ENCODE measurements around the gene CST3. TPM values are rescaled to one million over a fixed set of nuclear protein-coding genes. Genes with fewer than 3 reads are reported as not detected.

The CST3 gene
- total and polyA plus RNA-seq, 2 donors (not counting 1 experiment from before 2014, with no cell fraction given) = 1.2 to 16.9 TPM

GRCh38 chr20:23612396-23612795, 25.4 kb downstream of the CST3 start:
- Mint-ChIP-seq H3K27ac (no peak overlapping the region), H3K4me1 (no peaks in the 10 kb centered on the region), H3K4me3 (no peak overlapping the region), H3K27me3 (no peaks in the 10 kb centered on the region), H3K9me3 (ENCODE audit: insufficient read depth) (peaks cover 2% of the 10 kb centered on the region)
- H3K27me3 ChIP-seq (replicated peaks in 1 of 4; ENCODE audit: control extremely low read depth in 1 of 4, control insufficient read depth in 3 of 4, insufficient read depth in 4 of 4, low read length in 3 of 4) = no peaks in the 10 kb centered on the region
- 85% methylated on average over 2 of the region's 2 CpGs for WGBS (ENCODE audit: insufficient coverage)
- H4K20me1 ChIP-seq (ENCODE audit: control insufficient read depth, insufficient read depth, low read length, poor library complexity, severe bottlenecking) = no peaks in the 10 kb centered on the region
- H3K79me2 ChIP-seq (ENCODE audit: control insufficient read depth, insufficient read depth, low read length) = no peaks in the 10 kb centered on the region
- H3K4me1 ChIP-seq (ENCODE audit: control insufficient read depth in 2 of 2, insufficient read depth in 2 of 2, low read length in 2 of 2) = no peaks in the 10 kb centered on the region
- H3K27ac ChIP-seq (ENCODE audit: low read length in 2 of 2) = no peak overlapping the region
- intact Hi-C loops (cut with micrococcal nuclease) = no loop called here
- DNase-seq = no peak
- ChIA-PET CTCF (no interaction called here), POLR2A (no interaction called here)
- no peaks in the 10 kb centered on the region for H3K36me3 ChIP-seq (replicated peaks in 1 of 2; ENCODE audit: control extremely low read depth in 1 of 2, control insufficient read depth in 1 of 2, extremely low read depth in 1 of 2, insufficient read depth in 2 of 2, low read length in 1 of 2)
- no peak for TF ChIP-seq CTCF (IDR thresholded peaks at IDR 0.05)
- no peak for TF ChIP-seq EZH2 (IDR thresholded peaks at IDR 0.05; ENCODE audit: borderline replicate concordance, insufficient read depth, low read depth, low read length, poor library complexity, severe bottlenecking)
- no peak for ATAC-seq (ENCODE audit: low read depth)
- H3K9me3 ChIP-seq (ENCODE audit: control extremely low read depth in 1 of 3, control insufficient read depth in 2 of 3, insufficient read depth in 1 of 3, low read length in 2 of 3) = no peaks in the 10 kb centered on the region
- H2AFZ ChIP-seq (ENCODE audit: insufficient read depth, low read depth, low read length, poor library complexity, severe bottlenecking) = no peak overlapping the region
- H3K9ac ChIP-seq (ENCODE audit: low read length) = no peak overlapping the region
- H3K4me2 ChIP-seq (replicated peaks; ENCODE audit: low read depth, low read length, poor library complexity, severe bottlenecking) = no peak overlapping the region
- no peak overlapping the region for H3K4me3 ChIP-seq (ENCODE audit: control extremely low read depth in 1 of 5, extremely low read depth in 1 of 5, insufficient read depth in 1 of 5, low read depth in 2 of 5, low read length in 4 of 5)

GRCh38 chr20:23609486-23610109, 28.2 kb downstream of the CST3 start:
- Histone ChIP-seq H3K27ac (ENCODE audit: low read length in 2 of 2) (no peak overlapping the region), H3K79me2 (ENCODE audit: control insufficient read depth, insufficient read depth, low read length) (no peaks in the 10 kb centered on the region), H3K27me3 (replicated peaks in 1 of 4; ENCODE audit: control extremely low read depth in 1 of 4, control insufficient read depth in 3 of 4, insufficient read depth in 4 of 4, low read length in 3 of 4) (no peaks in the 10 kb centered on the region), H3K36me3 (replicated peaks in 1 of 2; ENCODE audit: control extremely low read depth in 1 of 2, control insufficient read depth in 1 of 2, extremely low read depth in 1 of 2, insufficient read depth in 2 of 2, low read length in 1 of 2) (no peaks in the 10 kb centered on the region), H3K9ac (ENCODE audit: low read length) (no peak overlapping the region), H3K9me3 (ENCODE audit: control extremely low read depth in 1 of 3, control insufficient read depth in 2 of 3, insufficient read depth in 1 of 3, low read length in 2 of 3) (no peaks in the 10 kb centered on the region), H4K20me1 (ENCODE audit: control insufficient read depth, insufficient read depth, low read length, poor library complexity, severe bottlenecking) (no peaks in the 10 kb centered on the region), H3K4me1 (ENCODE audit: control insufficient read depth in 2 of 2, insufficient read depth in 2 of 2, low read length in 2 of 2) (no peaks in the 10 kb centered on the region), H3K4me3 (ENCODE audit: control extremely low read depth in 1 of 5, extremely low read depth in 1 of 5, insufficient read depth in 1 of 5, low read depth in 2 of 5, low read length in 4 of 5) (no peak overlapping the region), H2AFZ (ENCODE audit: insufficient read depth, low read depth, low read length, poor library complexity, severe bottlenecking) (no peak overlapping the region), H3K4me2 (replicated peaks; ENCODE audit: low read depth, low read length, poor library complexity, severe bottlenecking) (no peak overlapping the region)
- no peaks in the 10 kb centered on the region for H3K9me3 Mint-ChIP-seq (ENCODE audit: insufficient read depth)
- ChIA-PET CTCF (interaction anchor here (0.6 kb wide), 1 partner anchor 34 kb away, joined by 4 read pairs; no protein-coding TSS in a partner anchor), POLR2A (no interaction called here)
- no peaks in the 10 kb centered on the region for H3K27me3 Mint-ChIP-seq
- H3K4me1 Mint-ChIP-seq = no peaks in the 10 kb centered on the region
- no peak for DNase-seq
- no peak for ATAC-seq (ENCODE audit: low read depth)
- no CpG with 5 or more reads among the region's 5 CpGs for WGBS (ENCODE audit: insufficient coverage)
- H3K4me3 Mint-ChIP-seq = no peak overlapping the region
- no peak overlapping the region for H3K27ac Mint-ChIP-seq
- intact Hi-C loops (cut with micrococcal nuclease) = loop anchor here (5.0 kb wide), 3 partner anchors 167 to 1272 kb away; no protein-coding TSS in a partner anchor
- TF ChIP-seq CTCF (IDR thresholded peaks at IDR 0.05) (no peak), EZH2 (IDR thresholded peaks at IDR 0.05; ENCODE audit: borderline replicate concordance, insufficient read depth, low read depth, low read length, poor library complexity, severe bottlenecking) (no peak)

Data from B cell (primary cell).